Smooth muscle cell (in vitro differentiated cells): ENCODE data around the gene CIITA. TPM values are rescaled to one million over a fixed set of nuclear protein-coding genes. Genes with fewer than 3 reads are reported as not detected.

Source experiments
- DNase-seq: peaks from one replicate; lab custom pipeline; 2025; ENCODE audit not compliant: unreplicated experiment; lab: John Stamatoyannopoulos, UW
- H2AFZ ChIP-seq: fragments of 200-600 bp; sonication (generic); 2 replicates; pipeline ENCODE4 v1.6.0; 2016; ENCODE audit warnings: antibody characterized with exemption, low read depth, mild to moderate bottlenecking
- H3F3A ChIP-seq: fragments of 200-600 bp; sonication (generic); 2 replicates; pipeline ENCODE4 v1.6.0; 2017; ENCODE audit warnings: antibody characterized with exemption, low read depth
- H3K27ac ChIP-seq: fragments of 200-600 bp; sonication (generic); 2 replicates; pipeline ENCODE4 v1.5.1; 2016; ENCODE audit warnings: low read depth, mild to moderate bottlenecking
- H3K27me3 ChIP-seq: fragments of 200-600 bp; sonication (generic); 2 replicates; pipeline ENCODE4 v1.6.1; 2016; ENCODE audit warnings: low read depth, mild to moderate bottlenecking
- H3K36me3 ChIP-seq: fragments of 200-600 bp; sonication (generic); 2 replicates; pipeline ENCODE4 v1.5.1; 2016; ENCODE audit warnings: low read depth
- H3K4me1 ChIP-seq: fragments of 200-600 bp; sonication (generic); 2 replicates; pipeline ENCODE4 v1.5.1; 2016; ENCODE audit warnings: low read depth
- H3K4me2 ChIP-seq: fragments of 200-600 bp; sonication (generic); 2 replicates; pipeline ENCODE4 v1.6.0; 2016; ENCODE audit warnings: mild to moderate bottlenecking
- H3K4me3 ChIP-seq: fragments of 200-600 bp; sonication (generic); 2 replicates; pipeline ENCODE4 v1.5.1; 2016; ENCODE audit warnings: mild to moderate bottlenecking
- H3K79me2 ChIP-seq: fragments of 200-600 bp; sonication (generic); 2 replicates; pipeline ENCODE4 v1.6.0; 2016; ENCODE audit warnings: low read depth, mild to moderate bottlenecking
- H3K9ac ChIP-seq: fragments of 200-600 bp; sonication (generic); 2 replicates; pipeline ENCODE4 v1.6.0; 2016; ENCODE audit warnings: low read depth
- H3K9me3 ChIP-seq: fragments of 200-600 bp; sonication (generic); replicated peaks from 2 replicates; pipeline ENCODE4 v1.5.1; 2016; ENCODE audit warnings: low read depth
- H4K20me1 ChIP-seq: fragments of 200-600 bp; sonication (generic); 2 replicates; pipeline ENCODE4 v1.6.0; 2016; ENCODE audit warnings: low read depth
- CTCF ChIP-seq: fragments of 200-600 bp; sonication (generic); IDR thresholded peaks from 2 replicates; pipeline ENCODE4 v1.5.1; 2017; ENCODE audit warnings: borderline replicate concordance, mild to moderate bottlenecking, antibody characterized with exemption; ENCODE audit not compliant: insufficient read depth, poor library complexity, severe bottlenecking
- WGBS: methylation state at CpG from one replicate; pipeline ENCODE4 v1.1.7; 2016; ENCODE audit warnings: low lambda C conversion rate; 5-methylcytosine and 5-hydroxymethylcytosine counted together
- polyA plus RNA-seq: library from polyadenylated mRNA; unstranded; fragments of >200 nt; fragmentation: Nextera tagmentation; extraction: Ambion mirVana; gene quantifications from 2 replicates; pipeline ENCODE4 v1.2.1, GENCODE V29; 2016
- total RNA-seq: library from RNA; depleted of rRNA; stranded (reverse); fragments of >200 nt; gene quantifications from 2 replicates; pipeline ENCODE4 v1.2.3, GENCODE V29; 2014

The CIITA gene
- total and polyA plus RNA-seq, 2 experiments from 2014 or later, result 0.31 TPM; not detected in 1

- Histone ChIP-seq H3F3A (peaks cover 8% of the 10 kb centered on the region), H3K4me2 (peak within 1 kb of the TSS; percentile 90), H3K9ac (peak within 1 kb of the TSS; percentile 86), H3K79me2 (peaks cover 59% of the 10 kb centered on the region), H3K36me3 (no peaks in the 10 kb centered on the region), H2AFZ (peak within 1 kb of the TSS; percentile 94), H3K4me1 (peaks cover 39% of the 10 kb centered on the region), H3K27ac (peak within 1 kb of the TSS; percentile 25), H3K4me3 (peak within 1 kb of the TSS; percentile 96), H3K27me3 (no peaks in the 10 kb centered on the region), H3K9me3 (no peaks in the 10 kb centered on the region), H4K20me1 (peaks cover 52% of the 10 kb centered on the region)
- DNase-seq, result peak; percentile 82
- TF ChIP-seq CTCF, result no peak
- 1% methylated on average over 65 of the region's 86 CpGs for WGBS
These were observed 67.5 kb downstream of the CIITA start, which contains the start of gene CLEC16A for GRCh38 chr16:10944249-10945064. Gene CLEC16A (plus strand): TSS chr16:10944564. CDS start chr16:10944718, 154 bp downstream.

- no peak for TF ChIP-seq CTCF
These were observed 68.2 kb downstream of the CIITA start for GRCh38 chr16:10945065-10945787.

DNA sequence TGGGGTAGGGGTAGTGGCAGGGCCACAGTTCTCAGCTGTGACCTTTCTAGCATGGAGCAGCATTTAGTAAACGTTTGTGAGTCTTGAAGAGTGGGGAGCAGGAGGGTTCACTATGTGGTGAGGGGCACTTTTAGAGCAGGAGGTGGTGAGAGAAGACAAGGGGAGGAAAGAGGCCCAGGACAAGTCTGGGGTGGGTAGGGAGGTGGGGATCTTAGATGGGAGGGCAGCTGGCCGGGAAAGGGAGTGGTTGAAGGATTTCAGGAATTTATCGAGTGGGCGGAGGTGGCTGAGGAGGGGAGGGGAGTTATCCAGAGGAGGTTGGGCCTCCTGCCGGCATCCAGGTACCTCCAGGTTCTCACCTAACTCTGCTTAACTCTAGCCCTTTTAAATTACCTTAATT, 69.3 kb downstream of the CIITA start:
- Histone ChIP-seq H3F3A (peaks cover 8% of the 10 kb centered on the region), H3K79me2 (peaks cover 41% of the 10 kb centered on the region), H4K20me1 (peaks cover 52% of the 10 kb centered on the region), H3K36me3 (no peaks in the 10 kb centered on the region), H3K4me2 (peak overlapping the region; percentile 90), H3K27me3 (no peaks in the 10 kb centered on the region), H3K9ac (no peak overlapping the region), H3K27ac (no peak overlapping the region), H3K9me3 (no peaks in the 10 kb centered on the region), H2AFZ (no peak overlapping the region), H3K4me3 (peak overlapping the region; percentile 96), H3K4me1 (peaks cover 27% of the 10 kb centered on the region)
- no peak for TF ChIP-seq CTCF
- WGBS, result 21% methylated on average over 5 of the region's 5 CpGs
- no peak for DNase-seq

More at GRCh38 chr16:10945065-10945787, 68.2 kb downstream of the CIITA start:
- Histone ChIP-seq H3K27ac (no peak overlapping the region), H2AFZ (peak overlapping the region; percentile 94), H3K9ac (peak overlapping the region; percentile 86), H3K4me2 (peak overlapping the region; percentile 90), H3K9me3 (no peaks in the 10 kb centered on the region), H3F3A (peaks cover 8% of the 10 kb centered on the region), H3K36me3 (no peaks in the 10 kb centered on the region), H3K4me3 (peak overlapping the region; percentile 96), H4K20me1 (peaks cover 52% of the 10 kb centered on the region), H3K4me1 (peaks cover 37% of the 10 kb centered on the region), H3K79me2 (peaks cover 52% of the 10 kb centered on the region), H3K27me3 (no peaks in the 10 kb centered on the region)
- DNase-seq, result no peak
- 45% methylated on average over 14 of the region's 14 CpGs for WGBS
